Prostate gland (tissue), 1 donor: ENCODE results near the gene CPED1.

Experiments used
- POLR2A ChIP-seq: fragments of 450-650 bp; IDR thresholded peaks from one replicate; pipeline ENCODE4 v1.6.1; 2016; ENCODE audit warnings: antibody characterized with exemption, mild to moderate bottlenecking
- POLR2AphosphoS5 ChIP-seq: sonication (generic); formaldehyde crosslinking; IDR thresholded peaks from one replicate; pipeline ENCODE4 v1.6.1; 2017; ENCODE audit warnings: antibody characterized with exemption

DNA sequence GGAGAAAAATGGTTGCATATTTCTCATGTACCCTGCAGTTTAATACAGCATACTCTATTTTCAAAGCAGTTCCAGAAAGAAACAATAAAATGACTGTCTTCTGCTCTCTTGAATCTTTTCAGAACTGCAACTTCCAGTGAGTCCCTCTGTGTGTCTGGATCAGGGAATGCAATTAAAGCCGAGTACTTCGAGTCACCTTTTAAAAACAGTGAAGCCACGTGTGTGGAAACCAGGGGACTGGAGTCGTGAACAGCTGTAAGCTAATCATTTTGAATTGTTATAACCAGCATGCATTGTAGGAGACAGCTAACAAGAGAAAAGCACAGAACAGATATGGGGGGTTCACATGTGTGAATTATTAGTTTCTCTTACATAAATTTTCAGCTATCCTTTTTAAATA lies 109.1 kb downstream of the CPED1 start:
- no peak for TF ChIP-seq POLR2A
- TF ChIP-seq POLR2AphosphoS5: no peak
